HepG2 (cell line): ENCODE measurements around the gene DRAM1. TPM values are rescaled to one million over a fixed set of nuclear protein-coding genes. Genes with fewer than 3 reads are reported as not detected.

Source experiments
- ATAC-seq: fragments of 200-7000 bp; cut with Tn5 transposase; 3 replicates; pipeline ENCODE4 v1.9.1; 2020; ENCODE audit warnings: mild to moderate bottlenecking, moderate library complexity
- BruUV-seq: library from RNA; stranded (reverse); fragments of 400-500 nt; replicated peaks from 2 replicates; lab custom pipeline; 2021; lab: Mats Ljungman, UMichigan
- CTCF ChIA-PET: fragments of 300-600 bp; formaldehyde crosslinking; extraction: SDS; loops from one replicate; lab custom pipeline; 2021; ENCODE audit warnings: low total read pairs, inconsistent platforms, low intra/inter-chr PET ratio; lab: Yijun Ruan, JAX
- POLR2A ChIA-PET: fragments of 350-600 bp; sonication (Branson Sonifier 250); formaldehyde crosslinking; loops from one replicate; lab custom pipeline; 2020; ENCODE audit warnings: antibody characterized with exemption, inconsistent platforms; lab: Yijun Ruan, JAX
- DNase-seq: peaks from one replicate; pipeline ENCODE4 v3.0.0-alpha.2; 2015; ENCODE audit warnings: low spot score
- FAIRE-seq: peaks from 3 replicates; lab custom pipeline; 2011; peaks lifted over from hg19 to GRCh38; lab: Jason Lieb, UNC
- H2AFZ ChIP-seq: one replicate; pipeline ENCODE4 v1.6.1; 2011; ENCODE audit warnings: low read length, inconsistent platforms
- H3K27ac ChIP-seq: fragments of 300-600 bp; 3 replicates; pipeline ENCODE4 v1.8.0; 2011; ENCODE audit warnings: mixed run types, mild to moderate bottlenecking, mixed read lengths, low read length, inconsistent platforms; ENCODE audit not compliant: insufficient read depth; ENCODE audit errors: extremely low read length
- H3K27me3 ChIP-seq, 2 experiments: fragments of 200-600 bp in 1 of 2; 2 replicates in 1 of 2; 3 replicates in 1 of 2; pipeline versions ENCODE4 v1.6.0 to v1.8.0; 2011; ENCODE audit warnings: low read length in 2 of 2, mild to moderate bottlenecking in 2 of 2, moderate library complexity in 2 of 2, inconsistent platforms in 1 of 2; ENCODE audit not compliant: insufficient read depth in 2 of 2, control insufficient read depth in 1 of 2
- H3K36me3 ChIP-seq, 2 experiments: fragments of 200-600 bp in 1 of 2; replicated peaks in 1 of 2; 2 replicates in 1 of 2; 3 replicates in 1 of 2; pipeline versions ENCODE4 v1.5.1 to v1.8.0; 2011; ENCODE audit warnings: low read length in 2 of 2, inconsistent platforms in 1 of 2; ENCODE audit not compliant: insufficient read depth in 2 of 2, control insufficient read depth in 1 of 2
- H3K4me1 ChIP-seq: 2 replicates; pipeline ENCODE4 v1.5.1; 2012; ENCODE audit warnings: low read length, inconsistent platforms; ENCODE audit not compliant: insufficient read depth
- H3K4me2 ChIP-seq: 2 replicates; pipeline ENCODE4 v1.6.0; 2011; ENCODE audit warnings: low read depth, low read length, inconsistent platforms
- H3K4me3 ChIP-seq, 3 experiments: fragments of 200-600 bp in 1 of 3; sonication (generic), shearing (Covaris generic) in 1 of 3; replicated peaks in 1 of 3; 2 replicates each; pipeline ENCODE4 v1.5.1; 2011 to 2016; ENCODE audit warnings: low read length in 3 of 3, inconsistent platforms in 2 of 3, low read depth in 2 of 3, mild to moderate bottlenecking in 2 of 3, control low read depth in 1 of 3, mixed read lengths in 1 of 3; ENCODE audit not compliant: insufficient read depth in 1 of 3
- H3K79me2 ChIP-seq: one replicate; pipeline ENCODE4 v1.6.1; 2011; ENCODE audit warnings: low read length, inconsistent platforms; ENCODE audit not compliant: insufficient read depth
- H3K9ac ChIP-seq: 2 replicates; pipeline ENCODE4 v1.6.0; 2011; ENCODE audit warnings: mild to moderate bottlenecking, low read depth, low read length, inconsistent platforms; ENCODE audit not compliant: insufficient read depth
- H3K9me3 ChIP-seq: 2 replicates; pipeline ENCODE4 v1.5.1; 2012; ENCODE audit warnings: mild to moderate bottlenecking, low read length
- H4K20me1 ChIP-seq: 2 replicates; pipeline ENCODE4 v1.6.0; 2011; ENCODE audit warnings: inconsistent platforms, mild to moderate bottlenecking, low read length, moderate library complexity; ENCODE audit not compliant: insufficient read depth
- ARHGAP35 ChIP-seq: sonication (generic); formaldehyde crosslinking; IDR thresholded peaks from 2 replicates; pipeline ENCODE4 v1.9.0; 2022; ENCODE audit warnings: mild to moderate bottlenecking, inconsistent platforms, moderate library complexity, missing genetic modification reagents, borderline replicate concordance
- ARID5B ChIP-seq: IDR thresholded peaks from 2 replicates; pipeline ENCODE4 v1.4.0; 2020; ENCODE audit warnings: mild to moderate bottlenecking, missing genetic modification reagents
- MNT ChIP-seq: fragments of 450-650 bp; IDR thresholded peaks from 2 replicates; pipeline ENCODE4 v1.6.1; 2016
- PHF20 ChIP-seq: sonication (generic); formaldehyde crosslinking; IDR thresholded peaks from 2 replicates; pipeline ENCODE4 v1.5.0; 2020; ENCODE audit warnings: mild to moderate bottlenecking, missing genetic modification reagents
- ZFP41 ChIP-seq: sonication (generic); formaldehyde crosslinking; IDR thresholded peaks from 2 replicates; pipeline ENCODE4 v1.4.0; 2020; ENCODE audit warnings: mild to moderate bottlenecking, missing genetic modification reagents, borderline replicate concordance
- ZNF451 ChIP-seq: sonication (generic); formaldehyde crosslinking; IDR thresholded peaks from 2 replicates; pipeline ENCODE4 v1.5.0; 2020; ENCODE audit warnings: mild to moderate bottlenecking, missing genetic modification reagents
- ZNF614 ChIP-seq: IDR thresholded peaks from 2 replicates; pipeline ENCODE4 v1.6.1; 2018; ENCODE audit warnings: missing biosample characterization, missing genetic modification reagents, inconsistent platforms, borderline replicate concordance
- ZNF703 ChIP-seq: sonication (generic); formaldehyde crosslinking; IDR thresholded peaks from 2 replicates; pipeline ENCODE4 v1.5.1; 2020; ENCODE audit warnings: missing genetic modification reagents, mild to moderate bottlenecking, moderate library complexity, borderline replicate concordance
- WGBS: methylation state at CpG from one replicate; pipeline ENCODE4 v1.1.6; 2017; ENCODE audit warnings: low lambda C conversion rate; 5-methylcytosine and 5-hydroxymethylcytosine counted together
- in situ Hi-C: cut with HindIII; loops from 2 replicates; pipeline ENCODE4 v1.10.0; 2017; ENCODE audit warnings: low pct_unique_long_range_greater_than_20kb; ENCODE audit not compliant: extremely low pct_ligation_motif_present
- intact Hi-C: fragments of 100-400 bp; cut with micrococcal nuclease; formaldehyde crosslinking; loops from one replicate; pipeline ENCODE4 v1.10.0; 2022; ENCODE audit not compliant: unreplicated experiment
- polyA plus RNA-seq, 8 experiments: library from polyadenylated mRNA; depleted of rRNA in 3 of 8; stranded (reverse) in 7 of 8; unstranded in 1 of 8; fragments of >200 nt; fragmentation: Illumina TruSeq in 4 of 8; extraction: Trizol in 4 of 8; gene quantifications; 2 replicates each; pipeline versions ENCODE4 v1.2.1 to v1.2.3, GENCODE V29; 2011 to 2016; ENCODE audit warnings: low read depth in 4 of 8, missing spikeins in 1 of 8, mixed read lengths in 1 of 8; ENCODE audit not compliant: insufficient read depth in 1 of 8
- total RNA-seq, 5 experiments: library from RNA; depleted of rRNA; stranded (reverse); fragments of >200 nt; fragmentation: Illumina TruSeq; extraction: Trizol; gene quantifications; 2 replicates each; pipeline ENCODE4 v1.2.3, GENCODE V29; 2016; ENCODE audit warnings: low read depth in 1 of 5

DRAM1 gene
- total and polyA plus RNA-seq, 2 of the 13 experiments (the other 11 are each of a cell fraction or from before 2014, with no cell fraction given): 20.9 to 32.6 TPM

GRCh38 chr12:101931498-101932326, 54.3 kb downstream of the DRAM1 start:
- Histone ChIP-seq H3K9ac (no peak overlapping the region), H4K20me1 (no peaks in the 10 kb centered on the region), H3K36me3 (no peaks in the 10 kb centered on the region), H2AFZ (no peak overlapping the region), H3K4me3 (no peak overlapping the region), H3K9me3 (no peaks in the 10 kb centered on the region), H3K4me2 (no peak overlapping the region), H3K27ac (no peak overlapping the region), H3K4me1 (0 out of 2 replicates have a peak, but pooled peaks cover 9% of the 10 kb centered on the region), H3K79me2 (no peaks in the 10 kb centered on the region), H3K27me3 (no peaks in the 10 kb centered on the region; a peak in 2 of 5 replicates)
- ChIA-PET CTCF (no interaction called here), POLR2A (no interaction called here)
- FAIRE-seq (no peak), ATAC-seq (no peak), DNase-seq (no peak)
- 22% methylated on average over 5 of the region's 5 CpGs for WGBS
- TF ChIP-seq PHF20 (CRISPR knock-in tag) (no peak), ZNF703 (CRISPR knock-in tag) (no peak), ZNF614 (no peak)
- intact Hi-C loops (no loop called here), in situ Hi-C loops (loop anchor here (25.0 kb wide), 1 partner anchor 781 kb away; no protein-coding TSS in a partner anchor)
- no TSS peak for BruUV-seq

GRCh38 chr12:101933866-101934514, 56.6 kb downstream of the DRAM1 start:
- in situ Hi-C loops: loop anchor here (25.0 kb wide), 1 partner anchor 778 kb away; no protein-coding TSS in a partner anchor
- DNase-seq: no peak
- no peak overlapping the region for H3K27ac ChIP-seq
- no peak overlapping the region for H2AFZ ChIP-seq
- no peak overlapping the region for H3K4me2 ChIP-seq
- 37% methylated on average over 5 of the region's 5 CpGs for WGBS
- ATAC-seq: no peak
- 0 out of 2 replicates have a peak, but pooled peaks cover 9% of the 10 kb centered on the region for H3K4me1 ChIP-seq
- H4K20me1 ChIP-seq: no peaks in the 10 kb centered on the region
- CTCF ChIA-PET: no interaction called here
- H3K9ac ChIP-seq: no peak overlapping the region
- no TSS peak for BruUV-seq
- no peak overlapping the region for H3K4me3 ChIP-seq
- H3K36me3 ChIP-seq: no peaks in the 10 kb centered on the region
- TF ChIP-seq ARID5B (CRISPR knock-in tag) (no peak), ZNF451 (CRISPR knock-in tag) (no peak), ZFP41 (no peak), ARHGAP35 (CRISPR knock-in tag) (no peak), MNT (peak; percentile 95)
- H3K27me3 ChIP-seq: no peaks in the 10 kb centered on the region; a peak in 2 of 5 replicates
- intact Hi-C loops: no loop called here
- POLR2A ChIA-PET: no interaction called here
- H3K79me2 ChIP-seq: no peaks in the 10 kb centered on the region
- FAIRE-seq: no peak
- no peaks in the 10 kb centered on the region for H3K9me3 ChIP-seq
